GM18499 (cell line): ENCODE results near the gene KCNK2.
"Not testable (repeated sequence)": the region's sequence is repeated elsewhere in the genome, so short reads cannot be mapped to it uniquely, and the experiment has no call there.

ENCODE experiments used
- ATAC-seq: cut with Tn5 transposase; IDR thresholded peaks from one replicate; pipeline ENCODE4 v1.9.1; 2021; ENCODE audit warnings: moderate number of reproducible peaks; ENCODE audit not compliant: insufficient read depth, unreplicated experiment

The KCNK2 gene

DNA sequence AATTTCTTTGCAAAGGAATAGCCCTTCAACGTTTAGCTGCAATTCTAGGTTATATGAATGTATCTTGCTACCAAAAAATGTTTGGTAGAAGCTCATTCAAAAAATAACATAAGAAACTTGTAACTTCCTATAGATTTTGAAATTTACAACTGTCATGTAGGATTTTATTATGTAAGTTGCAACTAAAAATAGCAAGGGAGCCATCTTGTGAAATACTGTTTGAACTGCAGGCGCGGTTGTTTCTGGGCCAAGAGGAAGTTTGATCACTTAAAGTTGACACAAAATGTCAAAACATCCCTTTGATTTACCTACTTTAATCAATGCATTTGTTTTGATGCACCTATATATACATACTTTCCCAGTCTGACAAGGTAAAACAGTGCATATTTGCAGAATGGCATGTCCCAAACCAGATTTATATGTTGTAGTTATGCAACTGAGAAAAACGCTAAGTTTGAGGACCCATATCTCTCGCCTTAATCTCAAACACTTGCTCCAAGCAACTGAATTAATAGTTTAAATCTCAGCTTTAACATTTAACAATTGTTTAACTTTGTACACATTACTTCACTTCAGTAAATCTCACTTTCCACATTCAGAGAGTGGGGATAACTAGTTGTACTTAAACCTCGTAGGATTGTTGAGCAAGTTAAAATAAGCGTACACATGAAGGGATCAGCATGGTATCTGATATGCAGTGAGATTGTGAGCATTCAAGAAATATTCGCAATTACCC is 63.9 kb downstream of the KCNK2 start:
- no peak for ATAC-seq

DNA sequence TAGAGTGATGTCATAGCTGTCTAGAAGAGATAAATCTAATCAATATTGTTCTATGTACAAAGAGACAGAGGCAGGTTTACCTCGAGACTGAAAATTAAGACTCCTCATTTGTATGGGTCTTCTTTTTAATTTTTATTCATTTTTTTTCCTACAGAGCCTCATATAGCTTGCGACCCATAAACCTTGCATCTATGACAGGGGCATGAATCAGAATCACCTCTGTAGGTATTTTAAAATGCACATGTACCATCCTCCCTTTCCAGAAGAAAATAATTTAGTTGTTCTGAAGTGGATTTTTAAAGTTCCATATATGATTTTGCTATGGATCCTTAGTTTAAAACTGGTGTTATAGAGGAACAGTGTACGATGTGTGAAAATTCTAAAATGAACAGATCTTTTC is 64.5 kb downstream of the KCNK2 start:
- no peak for ATAC-seq

DNA sequence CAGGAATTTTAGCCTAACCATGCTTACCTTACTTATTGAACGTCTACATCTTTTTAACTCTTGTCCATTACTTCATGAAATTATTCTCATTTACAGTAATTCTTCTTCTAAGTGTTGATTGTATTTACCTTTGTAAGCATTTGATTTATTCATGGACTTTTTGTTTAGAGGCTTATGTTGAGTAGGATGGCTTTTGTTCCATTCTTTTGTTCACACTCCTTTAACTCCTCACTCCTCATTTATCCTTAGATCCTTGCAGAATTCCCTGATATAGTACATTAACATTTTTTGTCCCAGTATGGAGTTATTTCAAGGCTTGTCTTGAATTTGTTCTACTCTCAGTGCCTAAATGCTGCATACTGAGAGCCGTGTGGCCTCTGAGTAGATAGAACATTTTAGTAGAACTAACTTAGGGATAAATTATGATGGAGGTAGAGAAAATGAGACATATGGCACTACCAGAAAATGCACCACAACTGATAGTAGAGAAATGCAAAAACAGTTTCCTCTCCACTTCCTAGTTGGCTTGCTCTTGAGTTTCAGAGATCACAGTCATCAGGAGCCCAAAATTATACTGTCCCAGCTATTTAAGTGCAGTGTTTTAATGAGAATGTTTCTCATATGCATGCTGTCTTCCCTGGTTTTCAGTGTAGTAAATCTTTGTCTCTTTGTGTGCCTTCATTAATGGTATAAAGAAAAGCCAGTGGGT is 69.5 kb downstream of the KCNK2 start:
- no peak for ATAC-seq

DNA sequence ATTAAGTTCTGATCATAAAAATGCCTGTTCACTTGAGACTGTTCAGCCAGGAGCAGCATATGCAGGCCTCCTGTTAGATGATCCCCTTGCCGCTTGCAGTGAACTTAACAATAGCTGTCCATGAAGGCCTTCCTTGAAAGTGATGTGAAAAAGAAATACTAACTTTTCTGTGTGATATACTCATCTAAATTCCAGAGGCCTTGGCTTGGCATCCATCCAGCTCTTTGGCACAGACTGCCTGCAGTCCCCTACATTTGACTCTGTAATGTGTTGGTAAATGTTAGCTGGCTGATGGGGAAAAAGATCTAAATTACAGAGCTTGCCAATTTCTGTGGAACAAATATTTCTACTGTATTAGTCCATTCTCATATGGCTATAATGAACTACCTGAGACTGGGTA is 73.7 kb downstream of the KCNK2 start:
- ATAC-seq, result no peak

DNA sequence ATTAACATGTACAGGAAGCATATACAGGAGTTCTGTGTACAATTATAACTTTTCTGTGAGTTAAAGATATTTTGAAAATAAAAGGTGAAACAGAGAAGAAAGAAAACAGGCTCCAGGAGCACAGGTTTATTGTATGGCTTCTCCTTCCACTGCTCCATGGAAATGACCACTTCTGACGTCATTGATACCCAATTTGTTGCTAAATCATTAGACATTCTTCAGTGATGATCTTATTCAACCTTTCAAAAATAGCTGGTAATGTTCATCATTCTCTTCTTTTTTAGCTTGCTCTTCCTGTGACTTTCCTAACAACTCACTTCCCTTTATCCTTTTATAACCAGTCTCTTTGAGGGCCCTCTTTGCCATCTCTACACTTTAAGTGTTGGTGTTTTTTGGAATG is 77.8 kb downstream of the KCNK2 start:
- no peak for ATAC-seq

DNA sequence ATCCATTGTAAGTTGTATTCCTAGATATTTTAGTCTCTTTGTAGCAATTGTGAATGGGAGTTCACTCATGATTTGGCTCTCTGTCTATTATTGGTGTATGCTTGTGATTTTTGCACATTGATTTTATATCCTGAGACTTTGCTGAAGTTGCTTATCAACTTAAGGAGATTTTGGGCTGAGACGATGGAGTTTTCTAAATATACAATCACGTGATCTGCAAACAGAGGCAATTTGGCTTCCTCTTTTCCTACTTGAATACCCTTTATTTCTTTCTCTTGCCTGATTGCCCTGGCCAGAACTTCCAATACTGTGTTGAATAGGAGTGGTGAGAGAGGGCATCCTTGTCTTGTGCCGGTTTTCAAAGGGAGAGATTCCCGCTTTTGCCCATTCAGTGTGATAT is 80.6 kb downstream of the KCNK2 start:
- ATAC-seq, result not testable (repeated sequence)

DNA sequence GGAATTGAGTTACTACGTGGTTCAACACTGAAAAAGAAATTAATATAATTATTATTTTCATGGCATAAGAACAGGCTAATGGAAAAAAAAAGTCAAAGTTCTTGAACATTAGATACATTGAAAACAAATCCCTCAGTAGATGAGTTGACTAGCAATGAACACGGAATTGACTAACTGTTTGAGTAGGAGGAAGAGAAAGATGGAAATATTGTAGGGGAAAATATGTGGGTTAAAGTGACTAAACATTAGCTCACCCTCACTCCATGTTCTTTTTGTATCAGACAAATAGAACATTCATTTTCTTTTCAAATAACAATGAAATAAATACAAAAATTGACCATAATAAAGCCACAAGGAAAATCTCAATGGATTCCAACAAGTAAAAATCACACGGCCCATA is 84.3 kb downstream of the KCNK2 start:
- ATAC-seq, result no peak

DNA sequence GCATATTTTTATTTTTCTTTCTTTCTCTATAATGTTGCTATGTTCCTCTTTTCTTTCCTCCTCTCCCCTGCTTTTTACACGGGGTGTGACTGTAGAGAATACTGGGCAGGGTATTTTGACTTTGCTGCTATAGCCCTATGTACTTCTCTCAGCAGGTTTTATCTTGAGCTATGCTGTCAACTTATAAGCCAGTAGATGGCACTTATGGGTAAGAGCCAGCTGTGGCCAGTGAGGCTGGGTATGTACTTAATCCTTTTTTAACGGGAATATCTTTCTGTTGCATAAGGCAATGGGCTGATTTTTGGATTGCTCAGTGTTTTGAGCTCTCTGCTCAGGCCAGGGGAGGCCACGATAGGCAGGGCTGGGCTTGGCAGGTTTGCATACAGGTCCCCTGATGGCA is 99.0 kb downstream of the KCNK2 start:
- no peak for ATAC-seq

DNA sequence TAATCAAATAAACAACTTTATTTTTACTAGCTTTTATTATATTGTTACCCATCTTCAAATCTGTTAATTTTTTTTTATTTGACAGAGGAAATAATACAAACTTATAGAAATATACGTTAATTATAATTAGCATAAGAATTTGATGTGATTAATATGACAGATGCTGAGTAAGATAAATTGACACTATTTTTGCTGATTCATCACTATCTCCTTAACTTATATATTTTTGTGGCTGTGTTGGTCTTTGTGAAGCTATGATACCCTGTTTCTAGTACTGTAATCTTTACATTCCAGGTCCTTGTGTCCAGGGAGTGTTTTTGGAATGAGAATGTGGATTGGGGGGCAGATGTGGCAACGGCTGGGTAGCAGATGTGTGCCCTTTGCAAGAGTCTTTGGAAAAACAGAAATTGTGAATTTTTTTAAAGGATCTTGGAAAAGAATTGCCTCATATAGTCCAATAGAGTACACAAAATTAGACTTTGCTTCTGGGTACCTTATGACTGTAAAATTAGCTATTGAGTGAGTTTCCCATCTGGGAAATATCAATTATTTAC is 102.6 kb downstream of the KCNK2 start:
- no peak for ATAC-seq

DNA sequence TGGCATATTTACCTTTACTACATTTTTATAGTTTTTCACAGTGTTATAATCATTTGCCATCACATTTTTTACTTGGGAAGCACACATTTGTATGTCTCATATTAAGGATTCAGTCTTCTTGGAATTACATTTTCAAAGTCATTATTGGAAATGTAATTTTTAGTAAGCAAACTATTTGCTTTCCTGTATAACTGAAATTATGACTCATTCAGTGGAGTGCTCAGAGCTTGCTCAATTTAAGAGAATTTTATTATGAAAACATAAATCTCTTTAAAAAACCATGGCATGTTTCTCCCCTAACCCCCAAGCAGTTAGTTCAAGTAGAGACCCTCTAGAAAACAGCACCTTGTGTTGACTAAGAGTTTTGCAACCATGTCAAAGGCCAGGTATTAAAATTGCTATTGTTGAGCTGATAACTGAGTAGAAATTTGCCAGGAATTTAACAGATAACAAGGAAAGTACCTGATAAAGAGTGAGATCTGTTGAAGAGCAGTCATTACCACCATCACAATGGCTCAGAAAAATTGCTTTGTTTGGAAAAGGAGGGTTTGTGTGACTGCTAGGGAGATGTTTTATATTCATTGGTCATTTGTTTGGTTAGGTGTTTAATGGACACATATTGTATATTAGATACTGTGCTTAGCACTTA is 105.9 kb downstream of the KCNK2 start:
- no peak for ATAC-seq

DNA sequence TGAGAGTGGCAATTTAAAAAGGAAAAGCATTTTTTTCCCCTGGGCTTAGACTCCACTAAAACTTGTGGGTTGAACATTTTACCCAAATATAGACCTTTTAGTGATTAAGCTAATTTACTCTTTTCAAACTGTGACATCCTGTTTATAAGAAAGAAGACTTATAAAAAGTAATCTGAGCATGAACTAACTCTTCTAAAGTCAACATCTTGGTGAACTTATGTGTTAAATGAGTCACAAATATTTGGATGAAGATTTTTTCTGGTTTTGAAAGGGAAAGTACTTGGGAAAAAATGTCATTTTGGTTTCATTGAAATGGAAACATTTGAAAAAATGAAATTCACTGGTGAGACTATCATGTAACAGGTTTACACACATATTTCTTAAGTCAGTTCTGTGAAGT is 109.8 kb downstream of the KCNK2 start:
- no peak for ATAC-seq

DNA sequence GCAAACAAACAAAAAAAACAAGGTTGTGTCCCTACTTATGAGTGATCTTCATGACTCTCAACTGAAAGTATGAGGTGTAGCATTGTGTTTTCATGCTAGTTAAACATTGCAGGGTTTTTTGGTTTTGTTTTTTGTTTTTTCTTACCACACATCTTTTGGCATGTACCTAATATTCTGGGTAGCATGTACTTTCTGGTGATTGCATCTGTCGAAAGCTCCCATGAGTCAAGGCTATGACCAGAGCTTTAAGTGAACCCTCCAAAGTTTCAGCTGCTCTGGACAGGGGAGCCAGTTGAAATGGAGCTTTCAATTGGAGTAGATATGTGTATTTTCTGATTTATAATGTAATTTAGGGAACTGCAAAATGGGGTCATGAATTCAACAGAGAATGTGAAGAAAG is 115.5 kb downstream of the KCNK2 start:
- no peak for ATAC-seq

DNA sequence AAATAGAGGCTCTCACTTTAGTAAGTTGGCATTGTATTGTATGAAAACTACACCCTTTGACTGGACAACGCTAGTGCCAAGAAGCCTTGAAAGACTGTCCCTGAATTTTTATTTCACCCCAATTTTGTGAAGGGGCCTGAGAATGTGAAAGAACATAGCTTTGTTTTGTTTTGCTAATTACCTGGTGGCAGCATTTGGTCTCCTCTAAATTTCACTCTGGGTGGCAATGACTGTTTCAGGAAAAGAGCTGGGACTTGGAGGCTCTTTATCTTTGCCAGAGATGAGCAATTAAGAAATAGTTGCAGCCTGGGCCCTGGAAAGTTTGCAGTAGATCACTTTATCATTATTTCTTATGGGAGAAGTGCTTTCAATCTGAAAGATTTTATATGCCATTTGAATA is 117.6 kb downstream of the KCNK2 start:
- ATAC-seq, result no peak

DNA sequence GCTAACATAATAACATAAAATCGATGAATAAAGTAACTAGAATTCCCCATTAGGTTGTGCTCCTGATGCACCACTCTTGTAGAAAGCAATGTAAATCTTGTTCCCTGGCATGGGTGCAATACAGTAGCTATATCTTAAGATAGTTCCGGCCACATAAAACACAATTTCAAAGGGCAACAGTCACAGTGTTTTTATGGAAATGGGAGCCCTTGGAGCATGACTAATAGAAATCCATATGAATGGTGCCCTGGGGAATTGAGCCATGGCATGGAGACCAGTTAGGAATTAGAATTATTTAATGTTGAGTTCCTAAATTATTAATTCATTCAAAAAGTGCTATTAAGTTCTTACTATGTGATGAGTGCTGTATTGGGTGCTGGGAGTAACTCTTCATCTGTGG is 118.7 kb downstream of the KCNK2 start:
- ATAC-seq, result no peak

DNA sequence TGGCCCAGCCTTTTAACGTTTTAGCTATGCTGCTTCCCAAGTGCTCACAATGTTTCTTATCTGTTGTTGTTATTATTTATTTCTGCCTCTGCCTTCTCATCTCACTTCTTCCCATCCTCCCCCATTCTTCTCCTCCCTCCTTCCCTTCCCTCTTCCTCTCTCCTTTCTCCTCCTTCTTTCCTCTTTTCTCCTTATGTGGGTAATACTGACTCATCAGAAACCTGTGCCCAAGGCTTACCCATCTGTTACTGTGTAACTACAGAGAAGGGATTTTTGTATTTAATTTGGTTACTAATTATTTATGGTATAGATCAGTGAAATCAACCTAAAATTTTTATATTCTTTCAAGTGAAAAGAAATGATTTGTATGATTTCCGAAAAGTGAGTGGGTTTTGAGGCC is 120.3 kb downstream of the KCNK2 start:
- ATAC-seq, result no peak

DNA sequence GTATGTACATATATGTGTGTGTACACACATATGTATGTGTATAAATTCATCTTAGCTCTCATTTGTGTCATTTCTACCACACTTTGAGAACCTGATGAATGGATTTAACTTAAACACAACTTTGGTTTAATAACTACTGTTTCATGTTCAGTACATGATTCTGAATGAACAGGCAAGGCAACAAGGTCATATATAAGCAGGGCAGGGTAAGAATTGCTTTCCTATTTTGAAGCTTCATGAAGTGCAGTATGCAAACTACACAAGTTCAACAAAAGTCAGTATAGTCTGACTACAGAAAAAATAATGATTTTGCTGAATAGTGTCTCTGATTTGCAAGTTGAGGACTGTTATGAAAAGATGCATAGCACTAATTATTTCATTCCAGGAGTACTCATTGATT is 127.6 kb downstream of the KCNK2 start:
- no peak for ATAC-seq

DNA sequence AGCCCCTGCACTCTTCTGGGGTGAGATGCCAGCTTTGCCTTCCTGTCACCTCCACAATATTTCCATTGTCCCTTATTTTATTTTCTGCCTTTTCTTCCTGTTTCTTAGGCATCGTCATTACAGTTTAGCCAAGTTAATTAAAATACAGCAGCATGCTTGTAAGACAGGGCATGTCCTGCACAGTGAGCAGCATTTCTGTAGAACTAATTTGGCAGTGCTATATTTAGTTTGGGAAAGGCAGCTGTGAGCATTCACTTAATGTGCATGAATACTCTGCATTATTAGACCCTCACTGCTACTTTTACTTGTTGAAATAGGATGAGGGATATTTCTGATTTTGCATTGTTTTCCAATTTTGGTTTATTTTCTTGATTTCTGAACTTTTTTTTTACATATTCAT is 133.3 kb downstream of the KCNK2 start:
- no peak for ATAC-seq

DNA sequence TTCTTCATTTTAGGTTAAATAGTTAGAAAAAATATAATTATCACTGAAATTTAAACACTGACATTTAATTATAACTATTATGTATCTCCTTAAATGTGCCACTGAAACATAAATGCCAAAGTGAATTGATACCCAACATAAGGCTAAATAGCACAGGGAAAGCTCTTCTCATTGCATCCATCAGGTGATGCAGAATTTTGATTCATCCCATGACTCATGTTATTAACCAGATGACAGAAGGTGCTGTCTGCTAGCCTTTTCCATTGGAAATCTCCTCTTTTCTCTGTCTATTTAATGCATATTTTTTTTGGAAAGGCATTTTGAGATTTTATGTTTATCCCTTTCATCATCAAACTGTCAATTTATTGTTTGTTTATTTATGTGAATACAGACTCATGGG is 136.8 kb downstream of the KCNK2 start:
- no peak for ATAC-seq

DNA sequence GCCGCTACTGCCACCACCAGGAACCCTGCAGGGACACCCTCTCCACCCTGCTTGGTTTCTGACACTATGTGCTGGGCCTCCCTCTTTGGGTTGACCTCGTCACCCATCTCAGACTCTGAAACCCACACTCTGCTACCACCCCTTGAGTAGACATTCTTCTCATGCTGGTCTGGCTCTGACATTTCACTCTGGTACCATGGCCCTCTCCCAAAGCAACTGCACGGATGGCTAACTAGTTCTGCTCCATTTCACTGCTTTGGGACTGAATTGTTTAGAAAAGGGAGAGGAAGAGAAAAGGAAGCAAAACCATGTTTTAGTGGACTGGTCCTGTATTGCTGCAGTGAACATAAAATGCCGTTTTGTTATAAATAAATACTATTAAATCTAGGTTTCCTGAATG is 137.8 kb downstream of the KCNK2 start:
- no peak for ATAC-seq

DNA sequence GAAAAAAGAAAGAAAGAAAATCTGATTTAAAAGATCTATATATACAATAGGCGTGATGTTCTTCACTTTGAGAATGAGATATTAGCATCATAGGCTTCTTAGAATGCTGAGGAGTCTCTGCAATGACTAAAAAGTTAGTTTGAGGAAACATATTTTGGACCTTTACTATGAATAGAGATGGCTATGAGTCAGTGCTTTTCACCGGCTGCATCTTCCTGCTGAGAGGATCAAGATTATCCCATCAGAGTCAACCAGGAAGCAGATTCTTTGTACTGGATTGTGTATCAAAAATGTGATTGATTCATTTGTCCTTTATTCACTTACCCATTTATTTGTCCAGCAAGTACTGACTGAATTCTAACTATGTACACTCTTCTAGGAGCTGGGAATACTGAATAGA is 144.2 kb downstream of the KCNK2 start:
- no peak for ATAC-seq

DNA sequence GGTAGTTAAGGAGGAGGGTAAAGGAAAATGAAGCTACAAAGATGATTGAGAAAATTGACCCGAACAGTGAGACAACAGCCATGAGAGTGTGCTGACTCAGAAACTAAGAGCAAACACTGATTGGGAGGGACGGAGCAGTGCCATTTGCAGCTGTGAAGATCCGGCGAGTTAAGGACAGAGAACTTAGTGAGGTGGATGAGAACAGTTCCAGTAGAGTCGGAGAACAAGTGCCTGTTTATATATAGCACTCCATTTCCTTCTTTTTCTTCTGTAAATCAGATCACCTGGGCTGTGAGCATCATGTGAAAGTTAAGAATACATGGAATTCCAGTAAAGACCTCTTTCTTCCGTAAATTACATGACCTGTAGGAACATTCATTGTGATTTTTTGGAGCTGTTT is 145.7 kb downstream of the KCNK2 start:
- ATAC-seq, result no peak
